ENCODE results near the gene SLC39A11.

GRCh38 chr17:72725433-72726068, 366.9 kb downstream of the SLC39A11 start:
- no peak for TF ChIP-seq EZH2 (IDR thresholded peaks at IDR 0.05; ENCODE audit: low read depth)
- TF ChIP-seq CTCF (conservative IDR thresholded peaks at IDR 0.05), result peak; percentile 89

Measured in PC-9 (cell line).